Endothelial cell of umbilical vein (primary cell): Measurements from ENCODE around the gene ENG. TPM values are rescaled to one million over a fixed set of nuclear protein-coding genes. Genes with fewer than 3 reads are reported as not detected.

Experiments
- BruUV-seq: library from RNA; stranded (reverse); fragments of 400-500 nt; replicated peaks from 2 replicates; lab custom pipeline; 2021; lab: Mats Ljungman, UMichigan
- CTCF ChIA-PET: fragments of 300-600, 350-600 bp; sonication (Branson Sonifier 250); formaldehyde crosslinking; loops from one replicate; lab custom pipeline; 2021; ENCODE audit warnings: antibody characterized with exemption, inconsistent platforms; lab: Charles Lee
- POLR2A ChIA-PET: fragments of 300-600, 350-600 bp; sonication (Branson Sonifier 250); formaldehyde crosslinking; loops from one replicate; lab custom pipeline; 2021; ENCODE audit warnings: antibody characterized with exemption, inconsistent platforms; lab: Charles Lee
- DNase-seq: peaks from one replicate; pipeline ENCODE4 v3.0.0-alpha.2; 2011; ENCODE audit warnings: low read depth, low spot score
- FAIRE-seq: peaks from 2 replicates; lab custom pipeline; 2011; peaks lifted over from hg19 to GRCh38; lab: Jason Lieb, UNC
- H2AFZ ChIP-seq: 2 replicates; pipeline ENCODE4 v1.6.0; 2012; ENCODE audit warnings: low read depth, low read length, control low read depth, inconsistent platforms
- H3K27ac ChIP-seq: 2 replicates; pipeline ENCODE4 v1.5.1; 2011; ENCODE audit warnings: low read depth, mild to moderate bottlenecking, control low read depth, low read length, moderate library complexity; ENCODE audit not compliant: insufficient read depth
- H3K27me3 ChIP-seq, 2 experiments: 2 replicates each; pipeline versions ENCODE4 v1.6.0 to v1.6.1; 2011; ENCODE audit warnings: low read length in 2 of 2, mixed read lengths in 1 of 2; ENCODE audit not compliant: control insufficient read depth in 2 of 2, insufficient read depth in 2 of 2
- H3K36me3 ChIP-seq, 2 experiments: 2 replicates in 1 of 2; 3 replicates in 1 of 2; pipeline ENCODE4 v1.5.1; 2011; ENCODE audit warnings: low read length in 2 of 2, mild to moderate bottlenecking in 1 of 2, moderate library complexity in 1 of 2; ENCODE audit not compliant: control insufficient read depth in 2 of 2, insufficient read depth in 2 of 2; ENCODE audit errors: extremely low read depth in 1 of 2
- H3K4me1 ChIP-seq: 3 replicates; pipeline ENCODE4 v1.5.1; 2011; ENCODE audit warnings: mild to moderate bottlenecking, low read length; ENCODE audit not compliant: control insufficient read depth, insufficient read depth; ENCODE audit errors: extremely low read depth
- H3K4me2 ChIP-seq: 2 replicates; pipeline ENCODE4 v1.6.1; 2011; ENCODE audit warnings: low read length, control low read depth, mixed read lengths; ENCODE audit not compliant: insufficient read depth
- H3K4me3 ChIP-seq, 3 experiments: fragments of 200-600 bp in 1 of 3; sonication (generic), shearing (Covaris generic) in 1 of 3; replicated peaks in 1 of 3; 2 replicates each; pipeline ENCODE4 v1.5.1; 2011 to 2016; ENCODE audit warnings: control low read depth in 3 of 3, low read length in 3 of 3, mild to moderate bottlenecking in 2 of 3, inconsistent platforms in 1 of 3, low read depth in 1 of 3, moderate library complexity in 1 of 3; ENCODE audit not compliant: insufficient read depth in 1 of 3
- H3K79me2 ChIP-seq: 2 replicates; pipeline ENCODE4 v1.6.0; 2012; ENCODE audit warnings: low read length, inconsistent platforms; ENCODE audit not compliant: control insufficient read depth, insufficient read depth
- H3K9ac ChIP-seq: replicated peaks from 2 replicates; pipeline ENCODE3; 2011; ENCODE audit warnings: low read length, control low read depth; ENCODE audit not compliant: insufficient read depth; ENCODE audit errors: extremely low read depth
- H3K9me1 ChIP-seq: replicated peaks from 3 replicates; pipeline ENCODE4 v1.6.0; 2011; ENCODE audit warnings: mild to moderate bottlenecking, low read length; ENCODE audit not compliant: control insufficient read depth, insufficient read depth; ENCODE audit errors: extremely low read depth
- H3K9me3 ChIP-seq: replicated peaks from 2 replicates; pipeline ENCODE4 v1.5.1; 2012; ENCODE audit warnings: low read length, inconsistent platforms; ENCODE audit not compliant: control insufficient read depth, insufficient read depth
- H4K20me1 ChIP-seq: replicated peaks from 2 replicates; pipeline ENCODE3; 2011; ENCODE audit warnings: mild to moderate bottlenecking, low read length; ENCODE audit not compliant: control insufficient read depth, insufficient read depth; ENCODE audit errors: extremely low read depth
- CTCF ChIP-seq, 2 donors: IDR thresholded peaks; 1 replicate in 1 of 2; 2 replicates in 1 of 2; pipeline ENCODE4 v1.5.1; 2011; ENCODE audit warnings: low read length in 2 of 2, mild to moderate bottlenecking in 2 of 2, moderate library complexity in 2 of 2, control low read depth in 1 of 2, inconsistent platforms in 1 of 2, low read depth in 1 of 2; ENCODE audit not compliant: insufficient read depth in 1 of 2; ENCODE audit errors: extremely low read depth in 1 of 2
- EZH2 ChIP-seq: IDR thresholded peaks from 2 replicates; pipeline ENCODE4 v1.6.1; 2012; ENCODE audit warnings: borderline replicate concordance, low read depth, mild to moderate bottlenecking, moderate library complexity, low read length, inconsistent platforms; ENCODE audit not compliant: severe bottlenecking
- FOS ChIP-seq: IDR thresholded peaks from 2 replicates; pipeline ENCODE4 v1.6.1; 2011; ENCODE audit warnings: mild to moderate bottlenecking, low read length, moderate library complexity, borderline replicate concordance; ENCODE audit not compliant: insufficient read depth
- GATA2 ChIP-seq: IDR thresholded peaks from 2 replicates; pipeline ENCODE4 v1.7.0; 2011; ENCODE audit warnings: low read depth, mild to moderate bottlenecking, moderate library complexity, mixed read lengths, low read length; ENCODE audit not compliant: insufficient read length, insufficient read depth
- JUN ChIP-seq: IDR thresholded peaks from 2 replicates; pipeline ENCODE4 v1.6.1; 2011; ENCODE audit warnings: borderline replicate concordance, low read depth; ENCODE audit not compliant: insufficient read length, insufficient read depth
- MYC ChIP-seq: IDR thresholded peaks from one replicate; pipeline ENCODE4 v1.6.1; 2011; ENCODE audit warnings: mild to moderate bottlenecking, low read depth, low read length
- POLR2A ChIP-seq: IDR thresholded peaks from 2 replicates; pipeline ENCODE4 v1.6.1; 2012; ENCODE audit warnings: low read depth, mild to moderate bottlenecking, control low read depth, low read length
- POLR2AphosphoS5 ChIP-seq: IDR thresholded peaks from 2 replicates; pipeline ENCODE4 v1.6.1; 2012; ENCODE audit warnings: low read depth, mild to moderate bottlenecking, control low read depth, low read length, moderate library complexity; ENCODE audit not compliant: insufficient read depth
- dilution Hi-C: fragments of 300-500 bp; cut with MboI; formaldehyde crosslinking; loops from one replicate; pipeline ENCODE4 v1.15.0; 2019; ENCODE audit warnings: low sequenced_read_pairs; ENCODE audit not compliant: extremely low pct_ligation_motif_present
- intact Hi-C: fragments of 100-400 bp; cut with micrococcal nuclease; formaldehyde crosslinking; loops from one replicate; pipeline ENCODE4 v1.10.0; 2022
- polyA plus RNA-seq, 4 experiments: library from polyadenylated mRNA; depleted of rRNA in 3 of 4; stranded (reverse) in 3 of 4; unstranded in 1 of 4; fragments of >200 nt; gene quantifications; 2 replicates each; pipeline versions ENCODE4 v1.2.1 to v1.2.3, GENCODE V29; 2011 to 2012; ENCODE audit warnings: missing spikeins in 1 of 4
- total RNA-seq: library from RNA; stranded (reverse); gene quantifications from 2 replicates; pipeline ENCODE4 v1.2.3, GENCODE V29; 2021

The ENG gene
- total and polyA plus RNA-seq, 2 donors (not counting 3 experiments of a cell fraction or from before 2014, with no cell fraction given) = 338 to 728 TPM

DNA sequence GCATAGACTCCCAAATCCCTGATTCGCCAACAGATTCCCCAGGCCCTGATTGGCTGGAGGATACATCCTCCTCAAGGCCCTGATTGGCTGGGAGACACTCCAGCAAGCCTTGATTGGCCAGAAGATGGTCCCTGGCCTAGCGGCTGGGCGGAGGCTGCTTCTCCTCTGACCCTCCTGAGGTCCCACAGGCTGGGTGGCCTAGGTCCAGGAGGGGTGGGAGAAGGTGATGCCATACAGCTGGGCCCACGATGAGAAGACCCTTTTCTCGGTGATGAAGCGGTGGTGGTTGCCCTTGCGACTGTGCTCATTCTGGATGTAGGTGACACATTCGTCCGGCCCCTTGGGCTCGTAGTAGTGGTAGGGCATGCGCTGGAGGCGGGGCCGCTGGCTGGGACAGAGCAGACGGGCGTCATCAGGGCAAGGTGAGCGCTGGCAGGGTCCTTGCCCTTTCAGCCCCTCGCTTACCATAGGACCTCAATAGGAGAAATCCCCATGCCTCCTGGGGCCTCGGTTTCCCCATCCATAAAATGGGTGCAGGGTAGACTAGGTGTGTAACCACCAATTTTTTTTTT is 32.0 kb upstream of the ENG start:
- Histone ChIP-seq H3K27ac (no peak overlapping the region), H3K27me3 (no peaks in the 10 kb centered on the region), H3K4me1 (peaks cover 8% of the 10 kb centered on the region), H3K79me2 (no peaks in the 10 kb centered on the region), H3K4me2 (no peak overlapping the region), H3K36me3 (peaks cover 8 to 26% of the 10 kb centered on the region in 2 experiments), H3K9me1 (no peaks in the 10 kb centered on the region), H2AFZ (no peak overlapping the region), H3K9ac (no peak overlapping the region), H3K4me3 (no peak overlapping the region), H4K20me1 (no peaks in the 10 kb centered on the region), H3K9me3 (no peaks in the 10 kb centered on the region)
- TF ChIP-seq GATA2 = no peak
- no peak for TF ChIP-seq EZH2
- TF ChIP-seq JUN = no peak
- no peak for TF ChIP-seq CTCF (IDR thresholded peaks at IDR 0.05; ENCODE audit: extremely low read depth in 1 of 2, insufficient read depth in 1 of 2, low read depth in 1 of 2, low read length in 2 of 2)
- no peak for TF ChIP-seq FOS
- TF ChIP-seq MYC = no peak
- no peak for TF ChIP-seq POLR2AphosphoS5
- TF ChIP-seq POLR2A = no peak
- FAIRE-seq = no peak
- POLR2A ChIA-PET = no interaction called here
- intact Hi-C loops = no loop called here
- BruUV-seq = no TSS peak
- DNase-seq = no peak
- dilution Hi-C loops = no loop called here
- CTCF ChIA-PET = interaction anchor here (1.4 kb wide), 1 partner anchor 35 kb away, joined by 3 read pairs; no protein-coding TSS in a partner anchor
